Ascending aorta (tissue), 2 donors: ENCODE results near the gene CCSAP. TPM values are rescaled to one million over a fixed set of nuclear protein-coding genes. Genes with fewer than 3 reads are reported as not detected.

Source experiments
- DNase-seq, 2 donors: peaks; one replicate each; pipeline ENCODE4 v3.0.0-alpha.2; 2019; ENCODE audit warnings: low spot score in 2 of 2
- H3K27ac ChIP-seq, 2 donors: fragments of 200-600 bp; sonication (generic); one replicate each; pipeline ENCODE4 v1.5.1; 2016 to 2017; ENCODE audit warnings: mild to moderate bottlenecking in 1 of 2
- H3K27me3 ChIP-seq: fragments of 200-600 bp; sonication (generic); one replicate; pipeline ENCODE4 v1.5.1; 2017
- H3K36me3 ChIP-seq, 2 donors: fragments of 200-600 bp; sonication (generic); one replicate each; pipeline ENCODE4 v1.5.1; 2016
- H3K4me1 ChIP-seq, 2 donors: fragments of 200-600 bp; sonication (generic); one replicate each; pipeline ENCODE4 v1.5.1; 2016 to 2017; ENCODE audit warnings: mild to moderate bottlenecking in 1 of 2
- H3K4me3 ChIP-seq, 2 donors: fragments of 200-600 bp; sonication (generic); one replicate each; pipeline ENCODE4 v1.5.1; 2016 to 2017; ENCODE audit warnings: mild to moderate bottlenecking in 1 of 2
- H3K9me3 ChIP-seq, 2 donors: fragments of 200-600 bp; sonication (generic); one replicate each; pipeline ENCODE4 v1.5.1; 2016
- intact Hi-C: fragments of 100-400 bp; cut with DNase I; formaldehyde crosslinking; loops from one replicate; pipeline ENCODE4 v1.15.1; 2023
- total RNA-seq: library from RNA; depleted of rRNA; stranded (reverse); fragments of >200 nt; gene quantifications from one replicate; pipeline ENCODE4 v1.1.0, GENCODE V29; 2016
- TF ChIP-seq, protein P1 (sequence below), 3 experiments: fragments of 200-600 bp in 2 of 3; fragments of 450-650 bp in 1 of 3; sonication (generic) in 2 of 3; IDR thresholded peaks; one replicate each; pipeline ENCODE4 v1.5.1; 2016 to 2019; ENCODE audit warnings: antibody characterized with exemption in 3 of 3, mild to moderate bottlenecking in 1 of 3, moderate library complexity in 1 of 3

CCSAP gene
- total RNA-seq, 1 donor from 2014 or later, result 2.9 TPM

- H3K27ac ChIP-seq, result no peak overlapping the region
- H3K9me3 ChIP-seq, result no peaks in the 10 kb centered on the region
- no peak for DNase-seq
- H3K27me3 ChIP-seq, result no peaks in the 10 kb centered on the region
- intact Hi-C loops, result no loop called here
- H3K4me1 ChIP-seq, result no peaks in the 10 kb centered on the region
- H3K4me3 ChIP-seq, result no peak overlapping the region
- H3K36me3 ChIP-seq, result peaks cover 0 to 14% of the 10 kb centered on the region in 2 donors
- TF ChIP-seq, protein P1, sequence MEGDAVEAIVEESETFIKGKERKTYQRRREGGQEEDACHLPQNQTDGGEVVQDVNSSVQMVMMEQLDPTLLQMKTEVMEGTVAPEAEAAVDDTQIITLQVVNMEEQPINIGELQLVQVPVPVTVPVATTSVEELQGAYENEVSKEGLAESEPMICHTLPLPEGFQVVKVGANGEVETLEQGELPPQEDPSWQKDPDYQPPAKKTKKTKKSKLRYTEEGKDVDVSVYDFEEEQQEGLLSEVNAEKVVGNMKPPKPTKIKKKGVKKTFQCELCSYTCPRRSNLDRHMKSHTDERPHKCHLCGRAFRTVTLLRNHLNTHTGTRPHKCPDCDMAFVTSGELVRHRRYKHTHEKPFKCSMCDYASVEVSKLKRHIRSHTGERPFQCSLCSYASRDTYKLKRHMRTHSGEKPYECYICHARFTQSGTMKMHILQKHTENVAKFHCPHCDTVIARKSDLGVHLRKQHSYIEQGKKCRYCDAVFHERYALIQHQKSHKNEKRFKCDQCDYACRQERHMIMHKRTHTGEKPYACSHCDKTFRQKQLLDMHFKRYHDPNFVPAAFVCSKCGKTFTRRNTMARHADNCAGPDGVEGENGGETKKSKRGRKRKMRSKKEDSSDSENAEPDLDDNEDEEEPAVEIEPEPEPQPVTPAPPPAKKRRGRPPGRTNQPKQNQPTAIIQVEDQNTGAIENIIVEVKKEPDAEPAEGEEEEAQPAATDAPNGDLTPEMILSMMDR (IDR thresholded peaks at IDR 0.05), result no peak
Observed at GRCh38 chr1:229285440-229285839, 57.4 kb downstream of the CCSAP start.

DNA sequence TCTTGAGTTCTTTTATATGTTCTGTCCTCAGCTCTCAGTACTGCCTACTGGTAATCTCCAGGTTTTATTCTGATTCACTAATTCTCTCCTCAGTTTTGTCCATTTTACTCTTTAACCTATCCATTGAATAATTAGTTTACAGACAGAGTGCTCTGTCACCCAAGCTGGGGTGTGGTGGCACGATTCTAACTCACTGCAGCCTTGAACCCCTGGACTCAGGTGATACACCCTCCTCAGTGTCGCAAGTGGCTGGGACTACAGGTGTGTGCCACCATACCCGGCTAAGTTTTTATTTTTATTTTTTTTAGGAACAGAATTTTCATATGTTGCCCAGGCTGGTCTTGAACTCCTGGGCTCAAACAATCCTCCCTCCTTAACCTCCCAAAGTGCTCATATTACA lies 58.0 kb downstream of the CCSAP start:
- TF ChIP-seq, protein P1 (IDR thresholded peaks at IDR 0.05), result no peak
- no peaks in the 10 kb centered on the region for H3K27me3 ChIP-seq
- intact Hi-C loops, result no loop called here
- H3K36me3 ChIP-seq, result peaks cover 0 to 8% of the 10 kb centered on the region in 2 donors
- H3K4me3 ChIP-seq, result no peak overlapping the region
- no peaks in the 10 kb centered on the region for H3K9me3 ChIP-seq
- no peak for DNase-seq
- H3K4me1 ChIP-seq, result no peaks in the 10 kb centered on the region
- H3K27ac ChIP-seq, result no peak overlapping the region

- Histone ChIP-seq H3K4me3 (no peak overlapping the region), H3K27ac (no peak overlapping the region), H3K27me3 (no peaks in the 10 kb centered on the region), H3K36me3 (no peaks in the 10 kb centered on the region), H3K9me3 (no peaks in the 10 kb centered on the region), H3K4me1 (no peaks in the 10 kb centered on the region)
- DNase-seq, result no peak
- TF ChIP-seq, protein P1 (IDR thresholded peaks at IDR 0.05), result no peak
- intact Hi-C loops, result no loop called here
Observed at GRCh38 chr1:229283183-229283611, 59.6 kb downstream of the CCSAP start.

DNA sequence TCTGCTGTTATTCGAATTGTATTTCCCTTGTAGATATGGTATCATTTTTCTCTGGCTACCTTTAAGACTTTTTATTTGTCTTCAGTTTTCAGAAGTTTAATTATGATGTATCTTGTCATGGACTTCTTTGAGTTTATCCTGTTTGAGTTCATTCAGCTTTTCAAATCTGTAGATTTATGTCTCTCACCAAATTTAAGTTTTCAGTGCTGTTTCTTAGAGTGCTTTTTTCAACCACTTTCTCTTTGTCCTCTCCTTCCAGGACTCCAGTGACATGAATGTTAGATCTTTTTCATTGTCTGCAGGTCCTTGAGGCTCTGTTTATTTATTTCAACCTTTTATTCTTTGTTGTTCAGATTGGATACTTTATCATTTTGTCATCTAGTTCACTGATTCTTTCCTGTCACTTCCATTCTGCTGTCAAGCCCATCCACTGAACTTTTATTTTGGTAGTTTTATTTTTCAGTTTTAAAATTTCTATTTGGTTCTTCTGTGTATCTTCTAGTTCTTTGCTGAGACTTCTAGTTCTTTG lies 60.5 kb downstream of the CCSAP start:
- intact Hi-C loops, result no loop called here
- Histone ChIP-seq H3K27me3 (no peaks in the 10 kb centered on the region), H3K36me3 (no peaks in the 10 kb centered on the region), H3K4me1 (no peaks in the 10 kb centered on the region), H3K4me3 (no peak overlapping the region), H3K27ac (no peak overlapping the region), H3K9me3 (no peaks in the 10 kb centered on the region)
- DNase-seq, result no peak
- TF ChIP-seq, protein P1 (IDR thresholded peaks at IDR 0.05), result no peak

DNA sequence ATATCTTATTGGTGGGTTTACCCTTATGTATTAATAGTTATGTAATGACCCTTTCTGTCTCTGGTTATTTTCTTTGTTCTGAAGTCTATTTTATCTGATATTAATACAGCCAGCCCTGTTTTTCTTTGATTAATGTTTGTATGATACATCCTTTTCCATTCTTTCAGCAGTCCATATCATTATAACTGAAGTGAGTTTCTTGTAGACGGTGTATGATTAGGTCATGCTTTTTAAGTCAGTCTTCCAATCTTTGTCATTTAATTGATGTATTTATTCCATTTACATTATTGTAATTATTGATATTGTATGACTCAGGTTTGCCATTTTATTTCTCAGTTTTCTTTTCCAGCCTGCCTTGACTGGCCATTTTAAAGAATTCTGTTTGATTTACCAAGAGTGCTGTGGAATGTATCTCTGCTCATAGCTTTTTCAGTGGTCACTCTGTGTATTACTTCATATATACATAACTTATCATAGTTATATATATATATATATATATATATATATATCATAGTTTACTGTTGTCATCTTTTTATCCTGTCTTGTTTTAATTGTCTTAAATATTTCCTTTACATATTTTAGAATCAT lies 61.4 kb downstream of the CCSAP start:
- Histone ChIP-seq H3K27ac (no peak overlapping the region), H3K36me3 (no peaks in the 10 kb centered on the region), H3K4me3 (no peak overlapping the region), H3K27me3 (no peaks in the 10 kb centered on the region), H3K4me1 (no peaks in the 10 kb centered on the region), H3K9me3 (no peaks in the 10 kb centered on the region)
- intact Hi-C loops, result no loop called here
- no peak for DNase-seq
- TF ChIP-seq, protein P1 (IDR thresholded peaks at IDR 0.05), result no peak
